Rectal smooth muscle tissue (tissue), 1 donor: ENCODE results near the gene KRT222.

ENCODE experiments used
- H3K27ac ChIP-seq: one replicate; pipeline ENCODE4 v1.7.0; 2013; ENCODE audit warnings: low read depth, low read length, inconsistent platforms
- H3K27me3 ChIP-seq: one replicate; pipeline ENCODE4 v1.7.0; 2013; ENCODE audit warnings: low read length; ENCODE audit not compliant: control insufficient read depth, insufficient read depth
- H3K36me3 ChIP-seq: one replicate; pipeline ENCODE4 v1.7.0; 2013; ENCODE audit warnings: low read length; ENCODE audit not compliant: control insufficient read depth, insufficient read depth
- H3K4me1 ChIP-seq: one replicate; pipeline ENCODE4 v1.7.0; 2013; ENCODE audit warnings: low read length; ENCODE audit not compliant: control insufficient read depth, insufficient read depth
- H3K4me3 ChIP-seq: one replicate; pipeline ENCODE4 v1.7.0; 2013; ENCODE audit warnings: low read length
- H3K9ac ChIP-seq: one replicate; pipeline ENCODE4 v1.7.0; 2013; ENCODE audit warnings: low read length

Gene KRT222

GRCh38 chr17:40647624-40648383, 17.2 kb downstream of the KRT222 start, which contains the start of gene SMARCE1:
TSS of gene SMARCE1 (minus strand) at chr17:40647818. CDS start at chr17:40645802, 2,016 bp downstream.
- Histone ChIP-seq H3K27ac (peak within 1 kb of the TSS; percentile 99), H3K4me1 (peaks cover 13% of the 10 kb centered on the region)

GRCh38 chr17:40646791-40647623, 18.0 kb downstream of the KRT222 start:
- Histone ChIP-seq H3K27me3 (no peaks in the 10 kb centered on the region), H3K27ac (peak overlapping the region; percentile 99), H3K36me3 (peaks cover 4% of the 10 kb centered on the region), H3K4me1 (peaks cover 13% of the 10 kb centered on the region), H3K9ac (peak overlapping the region; percentile 73), H3K4me3 (peak overlapping the region; percentile 86)

More at GRCh38 chr17:40647624-40648383, 17.2 kb downstream of the KRT222 start, which contains the start of gene SMARCE1:
- H3K9ac ChIP-seq: peak within 1 kb of the TSS; percentile 73
- peak within 1 kb of the TSS; percentile 86 for H3K4me3 ChIP-seq
- peaks cover 4% of the 10 kb centered on the region for H3K36me3 ChIP-seq
- H3K27me3 ChIP-seq: no peaks in the 10 kb centered on the region

GRCh38 chr17:40645943-40646342, 19.0 kb downstream of the KRT222 start:
- peaks cover 13% of the 10 kb centered on the region for H3K4me1 ChIP-seq
- no peaks in the 10 kb centered on the region for H3K27me3 ChIP-seq
- no peak overlapping the region for H3K9ac ChIP-seq
- no peak overlapping the region for H3K4me3 ChIP-seq
- peaks cover 7% of the 10 kb centered on the region for H3K36me3 ChIP-seq
- no peak overlapping the region for H3K27ac ChIP-seq

GRCh38 chr17:40645291-40645690, 19.7 kb downstream of the KRT222 start:
- Histone ChIP-seq H3K4me3 (no peak overlapping the region), H3K9ac (no peak overlapping the region), H3K27ac (no peak overlapping the region), H3K36me3 (peaks cover 7% of the 10 kb centered on the region), H3K27me3 (no peaks in the 10 kb centered on the region), H3K4me1 (peaks cover 13% of the 10 kb centered on the region)

- Histone ChIP-seq H3K36me3 (peaks cover 7% of the 10 kb centered on the region), H3K9ac (no peak overlapping the region), H3K27me3 (no peaks in the 10 kb centered on the region), H3K27ac (no peak overlapping the region), H3K4me3 (no peak overlapping the region), H3K4me1 (no peaks in the 10 kb centered on the region)
These were observed 27.0 kb downstream of the KRT222 start for GRCh38 chr17:40637931-40638330.

- peaks cover 14% of the 10 kb centered on the region for H3K36me3 ChIP-seq
- H3K4me3 ChIP-seq: no peak overlapping the region
- H3K27ac ChIP-seq: no peak overlapping the region
- no peaks in the 10 kb centered on the region for H3K4me1 ChIP-seq
- no peaks in the 10 kb centered on the region for H3K27me3 ChIP-seq
- no peak overlapping the region for H3K9ac ChIP-seq
These were observed 31.1 kb downstream of the KRT222 start for GRCh38 chr17:40633871-40634270.

- Histone ChIP-seq H3K9ac (no peak overlapping the region), H3K4me3 (no peak overlapping the region), H3K27ac (no peak overlapping the region), H3K36me3 (peaks cover 14% of the 10 kb centered on the region), H3K4me1 (no peaks in the 10 kb centered on the region), H3K27me3 (no peaks in the 10 kb centered on the region)
These were observed 32.8 kb downstream of the KRT222 start for GRCh38 chr17:40632216-40632615.

- Histone ChIP-seq H3K27ac (no peak overlapping the region), H3K27me3 (no peaks in the 10 kb centered on the region), H3K4me1 (no peaks in the 10 kb centered on the region), H3K36me3 (peaks cover 14% of the 10 kb centered on the region), H3K4me3 (no peak overlapping the region), H3K9ac (no peak overlapping the region)
These were observed 35.1 kb downstream of the KRT222 start for GRCh38 chr17:40629842-40630241.

GRCh38 chr17:40625311-40625710, 39.7 kb downstream of the KRT222 start:
- Histone ChIP-seq H3K27me3 (no peaks in the 10 kb centered on the region), H3K4me3 (no peak overlapping the region), H3K27ac (no peak overlapping the region), H3K4me1 (no peaks in the 10 kb centered on the region), H3K36me3 (peaks cover 6% of the 10 kb centered on the region), H3K9ac (no peak overlapping the region)

GRCh38 chr17:40623419-40624210, 41.4 kb downstream of the KRT222 start:
- H3K9ac ChIP-seq: no peak overlapping the region
- H3K4me3 ChIP-seq: no peak overlapping the region
- H3K4me1 ChIP-seq: no peaks in the 10 kb centered on the region

GRCh38 chr17:40622509-40622928, 42.5 kb downstream of the KRT222 start:
- Histone ChIP-seq H3K27me3 (no peaks in the 10 kb centered on the region), H3K4me3 (no peak overlapping the region), H3K9ac (no peak overlapping the region), H3K36me3 (no peaks in the 10 kb centered on the region), H3K27ac (no peak overlapping the region), H3K4me1 (no peaks in the 10 kb centered on the region)

More at GRCh38 chr17:40623419-40624210, 41.4 kb downstream of the KRT222 start:
- Histone ChIP-seq H3K27me3 (no peaks in the 10 kb centered on the region), H3K36me3 (no peaks in the 10 kb centered on the region), H3K27ac (no peak overlapping the region)

GRCh38 chr17:40621578-40621977, 43.4 kb downstream of the KRT222 start:
- no peaks in the 10 kb centered on the region for H3K36me3 ChIP-seq
- no peaks in the 10 kb centered on the region for H3K4me1 ChIP-seq
- no peak overlapping the region for H3K4me3 ChIP-seq
- no peak overlapping the region for H3K27ac ChIP-seq
- no peaks in the 10 kb centered on the region for H3K27me3 ChIP-seq
- H3K9ac ChIP-seq: no peak overlapping the region
